Loucy (cell line): ENCODE results near the gene KIF16B.

Source experiments
- H2AFZ ChIP-seq: fragments of 200-600 bp; sonication (generic); 2 replicates; pipeline ENCODE4 v1.6.0; 2016; ENCODE audit warnings: antibody characterized with exemption, mild to moderate bottlenecking, low read length, moderate library complexity
- H3F3A ChIP-seq: fragments of 200-600 bp; 2 replicates; pipeline ENCODE4 v1.6.0; 2016; ENCODE audit warnings: antibody characterized with exemption, low read depth, mild to moderate bottlenecking
- H3K27me3 ChIP-seq: fragments of 200-600 bp; sonication (generic); 2 replicates; pipeline ENCODE4 v1.6.1; 2014; ENCODE audit warnings: low read length, mild to moderate bottlenecking; ENCODE audit not compliant: insufficient read depth, poor library complexity, severe bottlenecking
- H3K36me3 ChIP-seq: fragments of 200-600 bp; sonication (generic); 2 replicates; pipeline ENCODE4 v1.6.1; 2016; ENCODE audit warnings: low read length; ENCODE audit not compliant: insufficient read depth
- H3K4me1 ChIP-seq: fragments of 200-600 bp; sonication (generic); 2 replicates; pipeline ENCODE4 v1.5.1; 2014; ENCODE audit warnings: low read length, mild to moderate bottlenecking; ENCODE audit not compliant: insufficient read depth, poor library complexity, severe bottlenecking
- H3K4me2 ChIP-seq: fragments of 200-600 bp; sonication (generic); 2 replicates; pipeline ENCODE4 v1.6.0; 2014; ENCODE audit warnings: antibody characterized with exemption, low read length, low read depth, mild to moderate bottlenecking; ENCODE audit not compliant: poor library complexity, severe bottlenecking
- H3K4me3 ChIP-seq: fragments of 200-600 bp; sonication (generic); 2 replicates; pipeline ENCODE4 v1.5.1; 2014; ENCODE audit warnings: low read length, mild to moderate bottlenecking, mixed read lengths; ENCODE audit not compliant: poor library complexity, severe bottlenecking
- H3K79me2 ChIP-seq: fragments of 200-600 bp; sonication (generic); 2 replicates; pipeline ENCODE4 v1.6.1; 2014; ENCODE audit warnings: low read length; ENCODE audit not compliant: insufficient read depth
- H3K9ac ChIP-seq: fragments of 200-600 bp; sonication (generic); 2 replicates; pipeline ENCODE4 v1.6.0; 2014; ENCODE audit warnings: mild to moderate bottlenecking, low read depth, low read length, moderate library complexity; ENCODE audit not compliant: poor library complexity, severe bottlenecking
- H3K9me2 ChIP-seq: fragments of 200-600 bp; sonication (generic); replicated peaks from 2 replicates; pipeline ENCODE4 v1.6.1; 2016; ENCODE audit warnings: low read depth, low read length, mixed read lengths
- H3K9me3 ChIP-seq: fragments of 200-600 bp; sonication (generic); 2 replicates; pipeline ENCODE4 v1.6.1; 2014; ENCODE audit warnings: mild to moderate bottlenecking, antibody characterized with exemption, low read length, low read depth; ENCODE audit not compliant: insufficient read depth
- H4K20me1 ChIP-seq: fragments of 200-600 bp; sonication (generic); 2 replicates; pipeline ENCODE4 v1.6.0; 2014; ENCODE audit warnings: antibody characterized with exemption, low read length, mild to moderate bottlenecking; ENCODE audit not compliant: insufficient read depth, poor library complexity, severe bottlenecking
- EZH2phosphoT487 ChIP-seq: fragments of 200-600 bp; IDR thresholded peaks from 2 replicates; pipeline ENCODE4 v1.6.1; 2018; ENCODE audit warnings: antibody characterized with exemption, mild to moderate bottlenecking, moderate library complexity, borderline replicate concordance
- TF ChIP-seq, protein P1 (sequence below): fragments of 200-600 bp; sonication (generic); conservative IDR thresholded peaks from 2 replicates; pipeline ENCODE4 v1.5.1; 2014; ENCODE audit warnings: mild to moderate bottlenecking, antibody characterized with exemption, low read length

The KIF16B gene

GRCh38 chr20:16472045-16472872 is 101.0 kb downstream of the KIF16B start:
- H2AFZ ChIP-seq = no peak overlapping the region
- no peaks in the 10 kb centered on the region for H3K9me2 ChIP-seq
- H3K27me3 ChIP-seq = no peaks in the 10 kb centered on the region
- H3K79me2 ChIP-seq = no peaks in the 10 kb centered on the region
- no peak overlapping the region for H3K4me2 ChIP-seq
- no peaks in the 10 kb centered on the region for H3K36me3 ChIP-seq
- H3K4me3 ChIP-seq = no peak overlapping the region
- H3K4me1 ChIP-seq = no peaks in the 10 kb centered on the region
- TF ChIP-seq, protein P1, sequence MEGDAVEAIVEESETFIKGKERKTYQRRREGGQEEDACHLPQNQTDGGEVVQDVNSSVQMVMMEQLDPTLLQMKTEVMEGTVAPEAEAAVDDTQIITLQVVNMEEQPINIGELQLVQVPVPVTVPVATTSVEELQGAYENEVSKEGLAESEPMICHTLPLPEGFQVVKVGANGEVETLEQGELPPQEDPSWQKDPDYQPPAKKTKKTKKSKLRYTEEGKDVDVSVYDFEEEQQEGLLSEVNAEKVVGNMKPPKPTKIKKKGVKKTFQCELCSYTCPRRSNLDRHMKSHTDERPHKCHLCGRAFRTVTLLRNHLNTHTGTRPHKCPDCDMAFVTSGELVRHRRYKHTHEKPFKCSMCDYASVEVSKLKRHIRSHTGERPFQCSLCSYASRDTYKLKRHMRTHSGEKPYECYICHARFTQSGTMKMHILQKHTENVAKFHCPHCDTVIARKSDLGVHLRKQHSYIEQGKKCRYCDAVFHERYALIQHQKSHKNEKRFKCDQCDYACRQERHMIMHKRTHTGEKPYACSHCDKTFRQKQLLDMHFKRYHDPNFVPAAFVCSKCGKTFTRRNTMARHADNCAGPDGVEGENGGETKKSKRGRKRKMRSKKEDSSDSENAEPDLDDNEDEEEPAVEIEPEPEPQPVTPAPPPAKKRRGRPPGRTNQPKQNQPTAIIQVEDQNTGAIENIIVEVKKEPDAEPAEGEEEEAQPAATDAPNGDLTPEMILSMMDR = no peak
- TF ChIP-seq EZH2phosphoT487 = no peak
- no peak overlapping the region for H3K9ac ChIP-seq
- no peaks in the 10 kb centered on the region for H3F3A ChIP-seq
- H3K9me3 ChIP-seq = no peaks in the 10 kb centered on the region
- no peaks in the 10 kb centered on the region for H4K20me1 ChIP-seq

GRCh38 chr20:16469395-16469905 is 103.8 kb downstream of the KIF16B start:
- TF ChIP-seq, protein P1 = no peak
- TF ChIP-seq EZH2phosphoT487 = no peak
- Histone ChIP-seq H3K79me2 (no peaks in the 10 kb centered on the region), H3K9me3 (no peaks in the 10 kb centered on the region), H3K9me2 (no peaks in the 10 kb centered on the region), H3K4me1 (no peaks in the 10 kb centered on the region), H3K36me3 (no peaks in the 10 kb centered on the region), H3F3A (no peaks in the 10 kb centered on the region), H4K20me1 (no peaks in the 10 kb centered on the region), H3K27me3 (no peaks in the 10 kb centered on the region), H2AFZ (no peak overlapping the region), H3K9ac (no peak overlapping the region), H3K4me3 (no peak overlapping the region), H3K4me2 (no peak overlapping the region)

- Histone ChIP-seq H2AFZ (no peak overlapping the region), H3K9ac (no peak overlapping the region), H3K4me3 (no peak overlapping the region), H3K79me2 (no peaks in the 10 kb centered on the region), H3F3A (no peaks in the 10 kb centered on the region), H3K4me1 (no peaks in the 10 kb centered on the region), H3K9me2 (no peaks in the 10 kb centered on the region; the same call in 1 of the 2 replicates), H3K27me3 (no peaks in the 10 kb centered on the region), H3K36me3 (no peaks in the 10 kb centered on the region), H4K20me1 (no peaks in the 10 kb centered on the region), H3K9me3 (no peaks in the 10 kb centered on the region), H3K4me2 (no peak overlapping the region)
- TF ChIP-seq, protein P1 = no peak
- TF ChIP-seq EZH2phosphoT487 = no peak
Observed at GRCh38 chr20:16462711-16463110, 110.5 kb downstream of the KIF16B start.
